HFFc6 (cell line): ENCODE data around the gene NUTM1. TPM values are rescaled to one million over a fixed set of nuclear protein-coding genes. Genes with fewer than 3 reads are reported as not detected.

ENCODE experiments used
- DNase-seq: peaks from one replicate; pipeline ENCODE4 v3.0.0-alpha.2; 2018
- H3K27ac Mint-ChIP-seq: 2 replicates; pipeline ENCODE4 v1.8.0; 2020; ENCODE audit warnings: mild to moderate bottlenecking, mixed read lengths
- H3K27me3 Mint-ChIP-seq: 2 replicates; pipeline ENCODE4 v1.8.0; 2021; ENCODE audit warnings: mild to moderate bottlenecking, moderate library complexity, mixed read lengths; ENCODE audit not compliant: insufficient read depth
- H3K36me3 Mint-ChIP-seq: 2 replicates; pipeline ENCODE4 v1.8.0; 2021; ENCODE audit warnings: low read depth, mixed read lengths
- H3K4me1 Mint-ChIP-seq: 2 replicates; pipeline ENCODE4 v1.8.0; 2020; ENCODE audit warnings: low read depth, mixed read lengths
- H3K4me3 Mint-ChIP-seq: 2 replicates; pipeline ENCODE4 v1.8.0; 2020; ENCODE audit warnings: mild to moderate bottlenecking, moderate library complexity, mixed read lengths
- H3K9me3 Mint-ChIP-seq: 2 replicates; pipeline ENCODE4 v1.8.0; 2020; ENCODE audit warnings: mild to moderate bottlenecking, mixed read lengths
- CTCF ChIP-seq: fragments of 200-600 bp; sonication (generic); IDR thresholded peaks from 2 replicates; pipeline ENCODE4 v1.5.0; 2021; ENCODE audit warnings: antibody characterized with exemption, mild to moderate bottlenecking
- total RNA-seq, 6 experiments: library from RNA; stranded (reverse); fragmentation: NEBNext Ultra II Directional; extraction: Animal tissue kit (Norgen Biotek cat#: 25700); gene quantifications; 2 replicates in 1 of 6; 3 replicates in 5 of 6; pipeline ENCODE4 v1.2.3, GENCODE V29; 2021

Gene NUTM1
- total RNA-seq, 6 experiments from 2014 or later = not detected

GRCh38 chr15:34362047-34362773 lies 19.1 kb downstream of the NUTM1 start:
- Mint-ChIP-seq H3K27ac (no peak overlapping the region), H3K4me3 (no peak overlapping the region), H3K4me1 (peaks cover 18% of the 10 kb centered on the region), H3K9me3 (no peaks in the 10 kb centered on the region), H3K36me3 (peaks cover 6% of the 10 kb centered on the region; the same call in 1 of the 2 replicates), H3K27me3 (no peaks in the 10 kb centered on the region)
- no peak for TF ChIP-seq CTCF
- no peak for DNase-seq

- no peak overlapping the region for H3K4me3 Mint-ChIP-seq
- no peak for DNase-seq
- peaks cover 28% of the 10 kb centered on the region for H3K4me1 Mint-ChIP-seq
- TF ChIP-seq CTCF = no peak
- H3K36me3 Mint-ChIP-seq = peaks cover 5% of the 10 kb centered on the region; the same call in 1 of the 2 replicates
- H3K27ac Mint-ChIP-seq = no peak overlapping the region
- no peaks in the 10 kb centered on the region for H3K27me3 Mint-ChIP-seq
- no peaks in the 10 kb centered on the region for H3K9me3 Mint-ChIP-seq
Measured at GRCh38 chr15:34364041-34364440, 20.9 kb downstream of the NUTM1 start.

GRCh38 chr15:34365091-34365825 lies 22.1 kb downstream of the NUTM1 start:
- no peak for DNase-seq
- no peak for TF ChIP-seq CTCF
- Mint-ChIP-seq H3K27me3 (no peaks in the 10 kb centered on the region), H3K36me3 (peaks cover 5% of the 10 kb centered on the region; the same call in 1 of the 2 replicates), H3K4me3 (peak overlapping the region; percentile 97), H3K9me3 (no peaks in the 10 kb centered on the region), H3K27ac (peak overlapping the region; percentile 38; the same call in 1 of the 2 replicates), H3K4me1 (peaks cover 32% of the 10 kb centered on the region)

GRCh38 chr15:34365836-34366235 lies 22.7 kb downstream of the NUTM1 start:
- Mint-ChIP-seq H3K27ac (no peak overlapping the region), H3K27me3 (no peaks in the 10 kb centered on the region), H3K4me1 (peaks cover 34% of the 10 kb centered on the region), H3K36me3 (peaks cover 5% of the 10 kb centered on the region; the same call in 1 of the 2 replicates), H3K4me3 (peak overlapping the region; percentile 97), H3K9me3 (no peaks in the 10 kb centered on the region)
- DNase-seq = no peak
- no peak for TF ChIP-seq CTCF

DNA sequence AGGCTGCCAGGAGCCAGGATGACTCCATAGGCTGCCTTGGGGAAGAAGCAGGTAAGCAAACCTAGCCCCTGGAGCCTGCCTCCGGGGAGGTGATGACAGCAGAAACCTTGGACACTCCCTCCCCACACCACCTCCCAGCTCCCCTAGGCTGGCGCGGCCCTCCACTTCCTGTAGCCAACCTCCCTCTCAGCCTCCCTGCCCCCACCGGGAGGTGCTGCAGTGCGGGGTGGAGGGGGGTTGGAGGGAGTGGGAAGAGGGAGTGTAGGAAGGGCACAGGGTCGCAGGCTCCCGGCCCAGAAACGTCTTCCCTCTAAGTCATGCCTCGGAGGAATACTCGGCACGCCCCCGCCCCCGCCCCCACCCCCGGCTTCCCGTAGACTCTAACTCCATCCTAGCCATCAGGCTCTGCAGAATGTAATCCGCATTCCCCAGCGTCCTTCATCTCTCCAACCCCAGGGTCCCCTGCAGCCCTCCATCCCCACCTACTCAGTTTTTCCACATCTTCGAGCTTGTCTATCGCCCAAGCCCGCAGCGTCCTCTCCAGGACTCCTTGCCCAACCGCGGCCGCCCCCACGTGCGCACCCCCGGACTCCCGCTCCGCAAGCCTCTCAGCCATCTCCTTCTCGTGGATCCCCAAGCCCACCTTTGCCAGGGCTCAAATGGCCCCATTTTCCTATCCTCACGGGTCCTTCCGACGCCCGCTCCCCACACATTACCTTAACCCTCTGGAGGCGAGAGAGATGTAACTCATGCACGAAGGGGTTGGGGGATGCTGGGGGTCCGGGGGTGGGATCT lies 23.4 kb downstream of the NUTM1 start:
- Mint-ChIP-seq H3K4me1 (peaks cover 34% of the 10 kb centered on the region), H3K27ac (peak overlapping the region; percentile 54), H3K9me3 (no peaks in the 10 kb centered on the region), H3K27me3 (no peaks in the 10 kb centered on the region), H3K4me3 (peak overlapping the region; percentile 97), H3K36me3 (no peaks in the 10 kb centered on the region; the same call in 1 of the 2 replicates)
- no peak for DNase-seq
- no peak for TF ChIP-seq CTCF
